Measurements from ENCODE around the gene RHOG. TPM values are rescaled to one million over a fixed set of nuclear protein-coding genes. Genes with fewer than 3 reads are reported as not detected.
"Not testable (repeated sequence)": the region's sequence is repeated elsewhere in the genome, so short reads cannot be mapped to it uniquely, and the experiment has no call there.

Gene RHOG
- total RNA-seq, 2 donors from 2014 or later: 154 to 164 TPM

GRCh38 chr11:3802011-3802790, 38.6 kb downstream of the RHOG start:
- Mint-ChIP-seq H3K9me3 (no peaks in the 10 kb centered on the region), H3K4me1 (ENCODE audit: low read depth in 2 of 2) (peaks cover 7 to 12% of the 10 kb centered on the region in 2 donors), H3K27ac (no peak overlapping the region), H3K4me3 (no peak overlapping the region), H3K36me3 (no peaks in the 10 kb centered on the region), H3K27me3 (no peaks in the 10 kb centered on the region)
- DNase-seq (ENCODE audit: low spot score) (no peak), ATAC-seq (no peak)

GRCh38 chr11:3799873-3800272, 40.9 kb downstream of the RHOG start:
- Mint-ChIP-seq H3K4me1 (ENCODE audit: low read depth in 2 of 2) (peaks cover 25 to 26% of the 10 kb centered on the region in 2 donors), H3K9me3 (no peaks in the 10 kb centered on the region), H3K4me3 (no peak overlapping the region), H3K36me3 (peaks cover 6% of the 10 kb centered on the region), H3K27me3 (no peaks in the 10 kb centered on the region), H3K27ac (peak overlapping the region in 1 of 2 donors; percentile 34)
- ATAC-seq (no peak), DNase-seq (ENCODE audit: low spot score) (no peak)

- DNase-seq (ENCODE audit: low spot score): no peak
- Mint-ChIP-seq H3K27ac (peak overlapping the region; percentile 92 to 96), H3K36me3 (peaks cover 6% of the 10 kb centered on the region), H3K9me3 (no peaks in the 10 kb centered on the region), H3K27me3 (no peaks in the 10 kb centered on the region), H3K4me3 (peak overlapping the region; percentile 96), H3K4me1 (ENCODE audit: low read depth in 2 of 2) (peaks cover 26% of the 10 kb centered on the region in 2 donors)
- no peak for ATAC-seq
These were observed 41.6 kb downstream of the RHOG start for GRCh38 chr11:3799143-3799542.

- peaks cover 9% of the 10 kb centered on the region for H3K36me3 Mint-ChIP-seq
- ATAC-seq: peak; percentile 96
- no peaks in the 10 kb centered on the region for H3K27me3 Mint-ChIP-seq
- H3K4me3 Mint-ChIP-seq: peak within 1 kb of the TSS; percentile 96
- H3K9me3 Mint-ChIP-seq: no peaks in the 10 kb centered on the region
- H3K27ac Mint-ChIP-seq: peak within 1 kb of the TSS; percentile 92 to 96
- H3K4me1 Mint-ChIP-seq (ENCODE audit: low read depth in 2 of 2): peaks cover 23 to 26% of the 10 kb centered on the region in 2 donors
- peak; percentile 100 for DNase-seq (ENCODE audit: low spot score)
These were observed 43.2 kb downstream of the RHOG start, which contains the start of gene NUP98 for GRCh38 chr11:3797329-3798090. TSS of gene NUP98 (minus strand) at chr11:3797554. CDS start at chr11:3782117, 15,437 bp downstream.

- H3K9me3 Mint-ChIP-seq: no peaks in the 10 kb centered on the region
- peaks cover 20 to 26% of the 10 kb centered on the region in 2 donors for H3K4me1 Mint-ChIP-seq (ENCODE audit: low read depth in 2 of 2)
- H3K36me3 Mint-ChIP-seq: peaks cover 13% of the 10 kb centered on the region
- H3K27ac Mint-ChIP-seq: peak overlapping the region; percentile 92 to 96
- H3K4me3 Mint-ChIP-seq: peak overlapping the region; percentile 96
- DNase-seq (ENCODE audit: low spot score) (no peak), ATAC-seq (peak; percentile 52 to 61)
- H3K27me3 Mint-ChIP-seq: no peaks in the 10 kb centered on the region
These were observed 43.9 kb downstream of the RHOG start for GRCh38 chr11:3796801-3797328.

GRCh38 chr11:3796346-3796745, 44.4 kb downstream of the RHOG start:
- peaks cover 20 to 26% of the 10 kb centered on the region in 2 donors for H3K4me1 Mint-ChIP-seq (ENCODE audit: low read depth in 2 of 2)
- no peak for DNase-seq (ENCODE audit: low spot score)

GRCh38 chr11:3796002-3796311, 44.8 kb downstream of the RHOG start:
- DNase-seq (ENCODE audit: low spot score) (no peak), ATAC-seq (no peak)
- Mint-ChIP-seq H3K9me3 (no peaks in the 10 kb centered on the region), H3K4me3 (peak overlapping the region; percentile 96), H3K4me1 (ENCODE audit: low read depth in 2 of 2) (peaks cover 20 to 26% of the 10 kb centered on the region in 2 donors), H3K36me3 (peaks cover 13% of the 10 kb centered on the region), H3K27ac (peak overlapping the region; percentile 92 to 96), H3K27me3 (no peaks in the 10 kb centered on the region)

More at GRCh38 chr11:3796346-3796745, 44.4 kb downstream of the RHOG start:
- H3K27ac Mint-ChIP-seq: peak overlapping the region; percentile 92 to 96
- peaks cover 13% of the 10 kb centered on the region for H3K36me3 Mint-ChIP-seq
- H3K9me3 Mint-ChIP-seq: no peaks in the 10 kb centered on the region
- H3K27me3 Mint-ChIP-seq: no peaks in the 10 kb centered on the region
- no peak for ATAC-seq
- peak overlapping the region; percentile 96 for H3K4me3 Mint-ChIP-seq

GRCh38 chr11:3795131-3796001, 45.4 kb downstream of the RHOG start:
- DNase-seq (ENCODE audit: low spot score) (no peak), ATAC-seq (no peak)
- Mint-ChIP-seq H3K27me3 (no peaks in the 10 kb centered on the region), H3K36me3 (peaks cover 13% of the 10 kb centered on the region), H3K27ac (peak overlapping the region; percentile 92 to 96), H3K9me3 (no peaks in the 10 kb centered on the region), H3K4me3 (peak overlapping the region; percentile 96), H3K4me1 (ENCODE audit: low read depth in 2 of 2) (peaks cover 20 to 28% of the 10 kb centered on the region in 2 donors)

GRCh38 chr11:3794387-3794786, 46.4 kb downstream of the RHOG start:
- peaks cover 13% of the 10 kb centered on the region for H3K36me3 Mint-ChIP-seq
- peak overlapping the region in 1 of 2 donors; percentile 68 for H3K27ac Mint-ChIP-seq
- not testable (repeated sequence) for H3K4me3 Mint-ChIP-seq; ATAC-seq; H3K27me3 Mint-ChIP-seq; DNase-seq (ENCODE audit: low spot score); H3K9me3 Mint-ChIP-seq
- H3K4me1 Mint-ChIP-seq (ENCODE audit: low read depth in 2 of 2): peaks cover 20 to 33% of the 10 kb centered on the region in 2 donors

- Mint-ChIP-seq H3K4me1 (ENCODE audit: low read depth in 2 of 2) (peaks cover 39 to 61% of the 10 kb centered on the region in 2 donors), H3K4me3 (peak overlapping the region; percentile 34), H3K27ac (peak overlapping the region; percentile 80 to 92), H3K27me3 (no peaks in the 10 kb centered on the region), H3K9me3 (no peaks in the 10 kb centered on the region), H3K36me3 (peaks cover 5% of the 10 kb centered on the region)
- DNase-seq (ENCODE audit: low spot score) (no peak), ATAC-seq (no peak)
These were observed 53.9 kb downstream of the RHOG start for GRCh38 chr11:3786781-3787428.

GRCh38 chr11:3783611-3784010, 57.1 kb downstream of the RHOG start:
- Mint-ChIP-seq H3K9me3 (no peaks in the 10 kb centered on the region), H3K4me3 (no peak overlapping the region), H3K27ac (peak overlapping the region; percentile 59 to 80), H3K36me3 (peaks cover 9% of the 10 kb centered on the region), H3K27me3 (no peaks in the 10 kb centered on the region), H3K4me1 (ENCODE audit: low read depth in 2 of 2) (peaks cover 40 to 56% of the 10 kb centered on the region in 2 donors)
- DNase-seq (ENCODE audit: low spot score): no peak
- no peak for ATAC-seq

GRCh38 chr11:3782963-3783362, 57.8 kb downstream of the RHOG start:
- Mint-ChIP-seq H3K27ac (peak overlapping the region in 1 of 2 donors; percentile 64), H3K36me3 (peaks cover 12% of the 10 kb centered on the region), H3K9me3 (no peaks in the 10 kb centered on the region), H3K4me1 (ENCODE audit: low read depth in 2 of 2) (peaks cover 38 to 53% of the 10 kb centered on the region in 2 donors), H3K4me3 (no peak overlapping the region), H3K27me3 (no peaks in the 10 kb centered on the region)
- no peak for ATAC-seq
- no peak for DNase-seq (ENCODE audit: low spot score)

GRCh38 chr11:3781423-3781822, 59.3 kb downstream of the RHOG start:
- DNase-seq (ENCODE audit: low spot score) (no peak), ATAC-seq (no peak)
- H3K9me3 Mint-ChIP-seq: no peaks in the 10 kb centered on the region
- peaks cover 10% of the 10 kb centered on the region for H3K36me3 Mint-ChIP-seq
- no peak overlapping the region for H3K4me3 Mint-ChIP-seq
- peak overlapping the region in 1 of 2 donors; percentile 49 for H3K27ac Mint-ChIP-seq
- peaks cover 25 to 37% of the 10 kb centered on the region in 2 donors for H3K4me1 Mint-ChIP-seq (ENCODE audit: low read depth in 2 of 2)
- H3K27me3 Mint-ChIP-seq: no peaks in the 10 kb centered on the region

All from natural killer cell treated with Interleukin-12 subunit alpha and Interleukin-12 subunit beta and Interleukin-15 and Interleukin-18, amount 100 ng/mL, for 72 hours (primary cell).